Peyer's patch (tissue), 4 donors: ENCODE data around the gene IDI1. TPM values are rescaled to one million over a fixed set of nuclear protein-coding genes. Genes with fewer than 3 reads are reported as not detected.

Experiments
- DNase-seq, 3 donors: peaks; one replicate each; pipeline ENCODE4 v3.0.0-alpha.2; 2017 to 2019
- H3K27ac ChIP-seq, 4 donors: fragments of 200-600 bp; sonication (generic); one replicate each; pipeline ENCODE4 v1.5.1; 2016 to 2019
- H3K27me3 ChIP-seq, 2 donors: fragments of 200-600 bp; sonication (generic); one replicate each; pipeline ENCODE4 v1.5.1; 2019
- H3K36me3 ChIP-seq, 3 donors: fragments of 200-600 bp; sonication (generic); one replicate each; pipeline ENCODE4 v1.5.1; 2016 to 2019
- H3K4me1 ChIP-seq, 4 donors: fragments of 200-600 bp; sonication (generic); one replicate each; pipeline ENCODE4 v1.5.1; 2016 to 2019
- H3K4me3 ChIP-seq, 4 donors: fragments of 200-600 bp; sonication (generic); 1 replicate in 3 of 4; 2 replicates in 1 of 4; pipeline ENCODE4 v1.5.1; 2016 to 2019; ENCODE audit warnings: mild to moderate bottlenecking in 1 of 4
- H3K9me3 ChIP-seq, 4 donors: fragments of 200-600 bp; sonication (generic); one replicate each; pipeline ENCODE4 v1.5.1; 2016 to 2019; ENCODE audit warnings: mild to moderate bottlenecking in 1 of 4
- POLR2A ChIP-seq, 2 donors: fragments of 450-650 bp; IDR thresholded peaks; one replicate each; pipeline ENCODE4 v1.5.1; 2017; ENCODE audit warnings: antibody characterized with exemption in 2 of 2, mild to moderate bottlenecking in 2 of 2, moderate library complexity in 2 of 2
- total RNA-seq, 4 donors: library from RNA; depleted of rRNA; stranded (reverse); fragments of >200 nt; gene quantifications; one replicate each; pipeline ENCODE4 v1.1.0, GENCODE V29; 2016
- TF ChIP-seq, protein P1 (sequence below), 6 experiments: fragments of 450-650 bp in 4 of 6; fragments of 200-600 bp in 2 of 6; sonication (generic) in 1 of 6; IDR thresholded peaks; one replicate each; pipeline ENCODE4 v1.5.1; 2017 to 2019; ENCODE audit warnings: antibody characterized with exemption in 6 of 6, mild to moderate bottlenecking in 3 of 6, moderate library complexity in 1 of 6

IDI1 gene
- total RNA-seq, 4 donors from 2014 or later: 52.0 to 71.0 (median 60.5) TPM

DNA sequence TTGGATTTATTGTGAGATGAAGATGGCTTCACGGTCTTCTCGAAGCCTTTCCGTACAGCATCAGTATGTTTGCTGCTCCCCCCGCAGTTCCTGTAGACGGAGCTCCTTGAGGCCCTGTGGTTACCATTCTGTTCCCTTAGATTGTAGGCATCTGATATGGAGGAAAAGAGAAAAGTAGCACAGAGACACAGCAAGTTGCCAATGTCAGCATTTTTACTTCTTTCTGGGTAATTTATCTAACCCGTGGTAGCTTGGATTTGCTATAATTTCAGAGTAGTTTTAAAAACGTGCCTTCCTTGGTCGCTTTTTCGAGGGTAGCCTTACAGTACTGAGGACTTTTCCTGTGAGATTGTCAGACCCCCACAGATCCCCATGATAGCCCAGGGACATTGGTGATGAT is 44.8 kb upstream of the IDI1 start:
- Histone ChIP-seq H3K4me1 (no peaks in the 10 kb centered on the region), H3K27me3 (no peaks in the 10 kb centered on the region), H3K9me3 (no peaks in the 10 kb centered on the region), H3K4me3 (no peak overlapping the region), H3K36me3 (peaks cover 0 to 84% (median 0%) of the 10 kb centered on the region in 3 donors), H3K27ac (no peak overlapping the region)
- no peak for TF ChIP-seq POLR2A (IDR thresholded peaks at IDR 0.05)
- TF ChIP-seq, protein P1, sequence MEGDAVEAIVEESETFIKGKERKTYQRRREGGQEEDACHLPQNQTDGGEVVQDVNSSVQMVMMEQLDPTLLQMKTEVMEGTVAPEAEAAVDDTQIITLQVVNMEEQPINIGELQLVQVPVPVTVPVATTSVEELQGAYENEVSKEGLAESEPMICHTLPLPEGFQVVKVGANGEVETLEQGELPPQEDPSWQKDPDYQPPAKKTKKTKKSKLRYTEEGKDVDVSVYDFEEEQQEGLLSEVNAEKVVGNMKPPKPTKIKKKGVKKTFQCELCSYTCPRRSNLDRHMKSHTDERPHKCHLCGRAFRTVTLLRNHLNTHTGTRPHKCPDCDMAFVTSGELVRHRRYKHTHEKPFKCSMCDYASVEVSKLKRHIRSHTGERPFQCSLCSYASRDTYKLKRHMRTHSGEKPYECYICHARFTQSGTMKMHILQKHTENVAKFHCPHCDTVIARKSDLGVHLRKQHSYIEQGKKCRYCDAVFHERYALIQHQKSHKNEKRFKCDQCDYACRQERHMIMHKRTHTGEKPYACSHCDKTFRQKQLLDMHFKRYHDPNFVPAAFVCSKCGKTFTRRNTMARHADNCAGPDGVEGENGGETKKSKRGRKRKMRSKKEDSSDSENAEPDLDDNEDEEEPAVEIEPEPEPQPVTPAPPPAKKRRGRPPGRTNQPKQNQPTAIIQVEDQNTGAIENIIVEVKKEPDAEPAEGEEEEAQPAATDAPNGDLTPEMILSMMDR (IDR thresholded peaks at IDR 0.05): no peak
- DNase-seq: no peak

DNA sequence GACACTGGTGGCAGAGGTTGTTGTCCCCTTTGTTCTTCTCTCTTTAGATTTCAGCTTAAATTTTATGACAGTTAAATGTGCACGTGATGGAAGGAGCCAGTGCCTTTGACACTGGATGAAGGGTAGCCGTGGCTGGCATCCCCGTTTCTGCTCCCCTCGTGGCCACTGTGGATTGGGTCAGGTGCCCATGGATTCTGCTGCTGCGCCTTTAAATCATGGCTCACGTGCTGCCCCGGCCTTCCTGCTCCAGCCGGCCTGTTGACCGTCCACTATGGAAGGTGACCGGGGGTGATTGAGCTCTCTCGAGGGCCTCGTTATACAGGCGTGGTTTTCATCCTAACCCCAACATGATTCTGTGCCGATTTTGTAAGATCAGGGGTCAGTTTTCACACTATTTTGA is 41.8 kb upstream of the IDI1 start:
- no peaks in the 10 kb centered on the region for H3K4me1 ChIP-seq
- DNase-seq: no peak
- H3K4me3 ChIP-seq: no peak overlapping the region
- peaks cover 0 to 88% (median 0%) of the 10 kb centered on the region in 3 donors for H3K36me3 ChIP-seq
- H3K27me3 ChIP-seq: no peaks in the 10 kb centered on the region
- TF ChIP-seq, protein P1 (IDR thresholded peaks at IDR 0.05): no peak
- no peak for TF ChIP-seq POLR2A (IDR thresholded peaks at IDR 0.05)
- no peak overlapping the region for H3K27ac ChIP-seq
- H3K9me3 ChIP-seq: no peaks in the 10 kb centered on the region

DNA sequence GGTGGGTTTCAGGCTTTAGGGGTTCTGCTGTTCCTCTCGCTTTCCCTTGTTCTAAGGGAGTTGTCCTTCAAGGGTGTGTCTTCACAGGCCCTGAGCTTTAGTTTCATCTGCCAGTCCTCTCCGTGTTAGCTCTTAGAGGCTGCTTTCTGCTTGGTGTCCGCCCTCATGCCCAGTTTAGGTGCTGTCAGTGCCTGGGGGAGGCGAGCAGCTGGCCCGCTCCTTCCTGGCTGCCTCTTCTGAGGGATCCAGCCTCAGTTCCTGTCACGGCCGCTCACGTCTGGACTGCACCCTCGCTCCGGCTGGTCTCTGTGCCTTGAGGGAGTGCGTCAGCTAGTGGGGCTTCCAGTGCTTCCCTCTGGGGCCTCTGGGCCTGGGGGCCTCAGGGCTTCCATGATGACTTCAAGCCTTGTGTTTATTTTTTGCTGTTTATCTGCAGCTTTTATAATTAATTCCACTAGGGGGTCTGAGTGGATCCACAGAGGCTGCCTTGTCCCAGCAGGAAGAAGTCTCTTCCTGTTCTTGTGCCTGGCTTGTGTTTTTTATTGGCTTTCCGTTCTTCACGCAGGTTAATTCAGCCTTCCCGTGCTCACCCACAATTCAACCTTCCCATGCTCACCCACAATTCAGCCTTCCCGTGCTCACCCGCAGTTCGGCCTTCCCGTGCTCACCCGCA is 40.2 kb upstream of the IDI1 start:
- Histone ChIP-seq H3K27ac (no peak overlapping the region), H3K27me3 (no peaks in the 10 kb centered on the region), H3K4me3 (no peak overlapping the region), H3K9me3 (no peaks in the 10 kb centered on the region), H3K4me1 (no peaks in the 10 kb centered on the region), H3K36me3 (peaks cover 0 to 89% (median 0%) of the 10 kb centered on the region in 3 donors)
- TF ChIP-seq POLR2A (IDR thresholded peaks at IDR 0.05): no peak
- TF ChIP-seq, protein P1 (IDR thresholded peaks at IDR 0.05): no peak
- DNase-seq: no peak

DNA sequence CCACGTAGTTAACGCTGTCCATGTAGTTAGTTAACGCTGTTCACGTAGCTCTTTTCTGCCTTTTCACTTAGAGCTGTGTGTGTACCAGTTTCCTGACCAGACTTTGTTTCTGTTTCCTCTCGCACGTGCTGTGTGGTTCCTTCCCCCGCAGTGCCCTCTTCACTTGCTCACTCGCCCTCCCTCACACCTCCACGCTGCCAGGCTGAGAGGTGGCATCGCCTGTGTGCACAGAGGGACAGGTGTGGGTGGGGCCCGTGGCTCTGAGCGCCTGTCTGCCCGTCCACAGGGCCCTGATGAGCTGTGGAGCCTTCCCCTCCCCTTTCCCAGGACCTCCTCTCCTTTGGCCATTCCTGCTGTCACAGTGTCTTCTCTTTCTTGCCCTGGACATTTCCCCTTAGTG is 37.9 kb upstream of the IDI1 start:
- no peak for TF ChIP-seq POLR2A (IDR thresholded peaks at IDR 0.05)
- TF ChIP-seq, protein P1 (IDR thresholded peaks at IDR 0.05): no peak
- no peak for DNase-seq
- Histone ChIP-seq H3K27ac (no peak overlapping the region), H3K9me3 (no peaks in the 10 kb centered on the region), H3K27me3 (no peaks in the 10 kb centered on the region), H3K4me1 (no peaks in the 10 kb centered on the region), H3K36me3 (peaks cover 0 to 95% (median 0%) of the 10 kb centered on the region in 3 donors), H3K4me3 (no peak overlapping the region)

DNA sequence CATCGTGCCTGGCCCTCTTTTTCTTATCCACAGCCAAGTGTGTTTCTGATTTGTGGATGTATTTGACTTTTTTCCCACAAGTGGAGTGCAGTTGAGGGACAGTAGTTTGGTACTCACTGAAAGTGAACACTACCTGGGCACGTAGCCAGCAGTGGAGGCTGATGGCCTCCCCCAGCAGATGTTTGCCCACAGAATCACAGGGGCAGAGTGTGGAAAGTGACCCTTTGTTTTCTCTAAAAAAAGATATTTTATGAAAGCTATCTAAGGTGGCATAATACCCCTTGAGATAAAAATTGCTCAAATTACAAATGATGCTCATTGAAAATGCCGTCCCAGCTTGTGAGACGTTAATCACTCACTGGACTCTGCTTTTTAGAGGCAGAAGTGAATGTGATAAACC is 36.3 kb upstream of the IDI1 start:
- H3K9me3 ChIP-seq: no peaks in the 10 kb centered on the region
- peaks cover 0 to 96% (median 0%) of the 10 kb centered on the region in 3 donors for H3K36me3 ChIP-seq
- TF ChIP-seq, protein P1 (IDR thresholded peaks at IDR 0.05): no peak
- no peak for TF ChIP-seq POLR2A (IDR thresholded peaks at IDR 0.05)
- no peaks in the 10 kb centered on the region for H3K27me3 ChIP-seq
- DNase-seq: no peak
- H3K4me3 ChIP-seq: no peak overlapping the region
- H3K4me1 ChIP-seq: no peaks in the 10 kb centered on the region
- no peak overlapping the region for H3K27ac ChIP-seq
